NCI-H748 treated with DMSO at 0.1 percent for 48 hours (cell line): ENCODE results near the gene SLX4IP.
A peak's percentile ranks its signal among the peaks of the same experiment; 100 is the strongest.

Experiments used
- DNase-seq: peaks from one replicate; lab custom pipeline; 2025; lab: John Stamatoyannopoulos, UW

SLX4IP gene

GRCh38 chr20:10635476-10636208 lies 200.5 kb downstream of the SLX4IP start:
- no peak for DNase-seq

GRCh38 chr20:10636326-10636818 lies 201.3 kb downstream of the SLX4IP start:
- no peak for DNase-seq

GRCh38 chr20:10637031-10637559 lies 202.0 kb downstream of the SLX4IP start:
- no peak for DNase-seq

- DNase-seq = peak; percentile 33
Measured at GRCh38 chr20:10637563-10637962, 202.5 kb downstream of the SLX4IP start.

- no peak for DNase-seq
Measured at GRCh38 chr20:10639077-10639736, 204.1 kb downstream of the SLX4IP start.

- DNase-seq = no peak
Measured at GRCh38 chr20:10639737-10640556, 204.8 kb downstream of the SLX4IP start.

GRCh38 chr20:10640897-10641296 lies 205.8 kb downstream of the SLX4IP start:
- no peak for DNase-seq

GRCh38 chr20:10641467-10641866 lies 206.4 kb downstream of the SLX4IP start:
- DNase-seq = no peak

- DNase-seq = no peak
Measured at GRCh38 chr20:10641893-10642292, 206.8 kb downstream of the SLX4IP start.

- DNase-seq = peak; percentile 45
Measured at GRCh38 chr20:10642856-10643559, 207.9 kb downstream of the SLX4IP start.

GRCh38 chr20:10643560-10643873 lies 208.4 kb downstream of the SLX4IP start:
- DNase-seq = no peak

- no peak for DNase-seq
Measured at GRCh38 chr20:10644458-10645204, 209.5 kb downstream of the SLX4IP start.

GRCh38 chr20:10645205-10645570 lies 210.1 kb downstream of the SLX4IP start:
- DNase-seq = no peak

- no peak for DNase-seq
Measured at GRCh38 chr20:10646006-10646405, 210.9 kb downstream of the SLX4IP start.

- no peak for DNase-seq
Measured at GRCh38 chr20:10646886-10647420, 211.8 kb downstream of the SLX4IP start.

- DNase-seq = no peak
Measured at GRCh38 chr20:10647471-10647870, 212.4 kb downstream of the SLX4IP start.

- no peak for DNase-seq
Measured at GRCh38 chr20:10647909-10648308, 212.8 kb downstream of the SLX4IP start.

GRCh38 chr20:10648651-10649050 lies 213.5 kb downstream of the SLX4IP start:
- no peak for DNase-seq

GRCh38 chr20:10649080-10649796 lies 214.1 kb downstream of the SLX4IP start:
- DNase-seq = no peak

GRCh38 chr20:10649797-10650160 lies 214.7 kb downstream of the SLX4IP start:
- DNase-seq = no peak
